Pulmonary artery endothelial cell (primary cell): ENCODE measurements around the gene USP44. TPM values are rescaled to one million over a fixed set of nuclear protein-coding genes. Genes with fewer than 3 reads are reported as not detected.
"Not testable (repeated sequence)": the region's sequence is repeated elsewhere in the genome, so short reads cannot be mapped to it uniquely, and the experiment has no call there.

Experiments
- DNase-seq: peaks from one replicate; pipeline ENCODE4 v3.0.0-alpha.2; 2011; ENCODE audit warnings: low read depth, low spot score
- total RNA-seq: library from RNA; depleted of rRNA; stranded (reverse); fragments of >200 nt; gene quantifications from 2 replicates; pipeline ENCODE4 v1.2.3, GENCODE V29; 2014

The USP44 gene
- total RNA-seq = 0.53 and 1.1 TPM in 2 replicates

GRCh38 chr12:95551305-95551704 lies at the start of gene USP44:
Gene USP44 (minus strand): TSS chr12:95551476. CDS start chr12:95534256, 17,220 bp downstream.
- no peak for DNase-seq

- no peak for DNase-seq
Observed at GRCh38 chr12:95600567-95600966, 49.3 kb upstream of the USP44 start.

- no peak for DNase-seq
Observed at GRCh38 chr12:95599880-95600279, 48.6 kb upstream of the USP44 start.

GRCh38 chr12:95594136-95594535 lies 42.9 kb upstream of the USP44 start:
- DNase-seq = no peak

- DNase-seq = no peak
Observed at GRCh38 chr12:95593266-95593871, 42.1 kb upstream of the USP44 start.

GRCh38 chr12:95591731-95592130 lies 40.5 kb upstream of the USP44 start:
- DNase-seq = no peak

GRCh38 chr12:95590775-95591174 lies 39.5 kb upstream of the USP44 start:
- no peak for DNase-seq

- no peak for DNase-seq
Observed at GRCh38 chr12:95583933-95584332, 32.7 kb upstream of the USP44 start.

- peak; percentile 57 for DNase-seq
Observed at GRCh38 chr12:95582230-95583058, 31.2 kb upstream of the USP44 start.

GRCh38 chr12:95577820-95578219 lies 26.5 kb upstream of the USP44 start:
- no peak for DNase-seq

- DNase-seq = no peak
Observed at GRCh38 chr12:95574799-95575452, 23.6 kb upstream of the USP44 start.

GRCh38 chr12:95573951-95574576 lies 22.8 kb upstream of the USP44 start:
- DNase-seq = no peak

GRCh38 chr12:95571369-95571768 lies 20.1 kb upstream of the USP44 start:
- DNase-seq = no peak

GRCh38 chr12:95568045-95568444 lies 16.8 kb upstream of the USP44 start:
- DNase-seq = not testable (repeated sequence)

- no peak for DNase-seq
Observed at GRCh38 chr12:95557625-95558024, 6.3 kb upstream of the USP44 start.

GRCh38 chr12:95554532-95555071 lies 3.3 kb upstream of the USP44 start:
- no peak for DNase-seq

GRCh38 chr12:95553197-95553943 lies 2.1 kb upstream of the USP44 start:
- DNase-seq = no peak

GRCh38 chr12:95551913-95552516 lies 739 bp upstream of the USP44 start:
- no peak for DNase-seq

GRCh38 chr12:95549392-95550084 lies 1.7 kb downstream of the USP44 start:
- no peak for DNase-seq
